HFFc6 (cell line): ENCODE results near the gene PARD3. TPM values are rescaled to one million over a fixed set of nuclear protein-coding genes. Genes with fewer than 3 reads are reported as not detected.

ENCODE experiments used
- DNase-seq: peaks from one replicate; pipeline ENCODE4 v3.0.0-alpha.2; 2018
- H3K27ac Mint-ChIP-seq: 2 replicates; pipeline ENCODE4 v1.8.0; 2020; ENCODE audit warnings: mild to moderate bottlenecking, mixed read lengths
- H3K27me3 Mint-ChIP-seq: 2 replicates; pipeline ENCODE4 v1.8.0; 2021; ENCODE audit warnings: mild to moderate bottlenecking, moderate library complexity, mixed read lengths; ENCODE audit not compliant: insufficient read depth
- H3K36me3 Mint-ChIP-seq: 2 replicates; pipeline ENCODE4 v1.8.0; 2021; ENCODE audit warnings: low read depth, mixed read lengths
- H3K4me1 Mint-ChIP-seq: 2 replicates; pipeline ENCODE4 v1.8.0; 2020; ENCODE audit warnings: low read depth, mixed read lengths
- H3K4me3 Mint-ChIP-seq: 2 replicates; pipeline ENCODE4 v1.8.0; 2020; ENCODE audit warnings: mild to moderate bottlenecking, moderate library complexity, mixed read lengths
- H3K9me3 Mint-ChIP-seq: 2 replicates; pipeline ENCODE4 v1.8.0; 2020; ENCODE audit warnings: mild to moderate bottlenecking, mixed read lengths
- CTCF ChIP-seq: fragments of 200-600 bp; sonication (generic); IDR thresholded peaks from 2 replicates; pipeline ENCODE4 v1.5.0; 2021; ENCODE audit warnings: antibody characterized with exemption, mild to moderate bottlenecking
- total RNA-seq, 6 experiments: library from RNA; stranded (reverse); fragmentation: NEBNext Ultra II Directional; extraction: Animal tissue kit (Norgen Biotek cat#: 25700); gene quantifications; 2 replicates in 1 of 6; 3 replicates in 5 of 6; pipeline ENCODE4 v1.2.3, GENCODE V29; 2021

The PARD3 gene
- total RNA-seq, 6 experiments from 2014 or later, result 19.9 to 24.3 (median 23.1) TPM

- H3K36me3 Mint-ChIP-seq, result no peaks in the 10 kb centered on the region
- no peaks in the 10 kb centered on the region for H3K27me3 Mint-ChIP-seq
- no peak for TF ChIP-seq CTCF
- H3K27ac Mint-ChIP-seq, result peak overlapping the region; percentile 47; the same call in 1 of the 2 replicates
- H3K4me1 Mint-ChIP-seq, result peaks cover 36% of the 10 kb centered on the region
- H3K9me3 Mint-ChIP-seq, result no peaks in the 10 kb centered on the region
- no peak overlapping the region for H3K4me3 Mint-ChIP-seq
- DNase-seq, result peak; percentile 58
Measured at GRCh38 chr10:34286136-34286739, 528.9 kb downstream of the PARD3 start.

GRCh38 chr10:34281661-34282582 is 533.2 kb downstream of the PARD3 start:
- H3K27ac Mint-ChIP-seq, result no peak overlapping the region; the same call in 1 of the 2 replicates
- H3K9me3 Mint-ChIP-seq, result no peaks in the 10 kb centered on the region
- peaks cover 36% of the 10 kb centered on the region for H3K4me1 Mint-ChIP-seq
- no peak overlapping the region for H3K4me3 Mint-ChIP-seq
- no peak for DNase-seq
- no peak for TF ChIP-seq CTCF
- no peaks in the 10 kb centered on the region for H3K36me3 Mint-ChIP-seq
- no peaks in the 10 kb centered on the region for H3K27me3 Mint-ChIP-seq

- Mint-ChIP-seq H3K27ac (peak overlapping the region; percentile 80), H3K36me3 (no peaks in the 10 kb centered on the region), H3K9me3 (no peaks in the 10 kb centered on the region), H3K4me1 (peaks cover 27% of the 10 kb centered on the region), H3K4me3 (peak overlapping the region; percentile 77), H3K27me3 (no peaks in the 10 kb centered on the region)
- TF ChIP-seq CTCF, result peak; percentile 49
- peak; percentile 93 for DNase-seq
Measured at GRCh38 chr10:34280599-34281374, 534.3 kb downstream of the PARD3 start.

GRCh38 chr10:34275626-34276130 is 539.4 kb downstream of the PARD3 start:
- no peak overlapping the region for H3K4me3 Mint-ChIP-seq
- H3K9me3 Mint-ChIP-seq, result no peaks in the 10 kb centered on the region
- peaks cover 29% of the 10 kb centered on the region for H3K4me1 Mint-ChIP-seq
- no peak for DNase-seq
- H3K36me3 Mint-ChIP-seq, result no peaks in the 10 kb centered on the region
- H3K27me3 Mint-ChIP-seq, result no peaks in the 10 kb centered on the region
- no peak for TF ChIP-seq CTCF
- no peak overlapping the region for H3K27ac Mint-ChIP-seq

- Mint-ChIP-seq H3K4me1 (peaks cover 21% of the 10 kb centered on the region), H3K27ac (no peak overlapping the region), H3K36me3 (no peaks in the 10 kb centered on the region), H3K9me3 (no peaks in the 10 kb centered on the region), H3K27me3 (no peaks in the 10 kb centered on the region), H3K4me3 (no peak overlapping the region)
- DNase-seq, result no peak
- TF ChIP-seq CTCF, result no peak
Measured at GRCh38 chr10:34274906-34275305, 540.2 kb downstream of the PARD3 start.
